OCI-LY7 (cell line): ENCODE data around the gene RSBN1. TPM values are rescaled to one million over a fixed set of nuclear protein-coding genes. Genes with fewer than 3 reads are reported as not detected.
A peak's percentile ranks its signal among the peaks of the same experiment; 100 is the strongest.

Source experiments
- BruUV-seq: library from RNA; stranded (reverse); fragments of 400-500 nt; replicated peaks from 2 replicates; lab custom pipeline; 2021; lab: Mats Ljungman, UMichigan
- CTCF ChIA-PET: fragments of 300-600 bp; sonication (Branson Sonifier 250); formaldehyde crosslinking; loops from one replicate; lab custom pipeline; 2022; ENCODE audit warnings: antibody characterized with exemption; ENCODE audit not compliant: unreplicated experiment; lab: Charles Lee
- POLR2A ChIA-PET: fragments of 300-600 bp; sonication (Branson Sonifier 250); formaldehyde crosslinking; loops from one replicate; lab custom pipeline; 2022; ENCODE audit warnings: antibody characterized with exemption; lab: Charles Lee
- DNase-seq: peaks from one replicate; pipeline ENCODE4 v3.0.0-alpha.2; 2015; ENCODE audit warnings: low spot score
- H2AFZ ChIP-seq: fragments of 200-600 bp; sonication (generic), shearing (Covaris generic); 2 replicates; pipeline ENCODE4 v1.6.1; 2014; ENCODE audit warnings: mild to moderate bottlenecking, antibody characterized with exemption, low read length, moderate library complexity
- H3K27ac ChIP-seq: fragments of 200-600 bp; sonication (generic); 2 replicates; pipeline ENCODE4 v1.5.1; 2014; ENCODE audit warnings: mixed run types, low read depth, mild to moderate bottlenecking, moderate library complexity, low read length, inconsistent platforms; ENCODE audit not compliant: poor library complexity, severe bottlenecking
- H3K36me3 ChIP-seq: fragments of 200-600 bp; sonication (generic); 2 replicates; pipeline ENCODE4 v1.6.1; 2014; ENCODE audit warnings: mild to moderate bottlenecking, antibody characterized with exemption, low read length, moderate library complexity, mixed read lengths; ENCODE audit not compliant: insufficient read depth
- H3K4me1 ChIP-seq: fragments of 200-600 bp; sonication (generic); 2 replicates; pipeline ENCODE4 v1.5.1; 2014; ENCODE audit warnings: mild to moderate bottlenecking, low read length; ENCODE audit not compliant: insufficient read depth, poor library complexity, severe bottlenecking
- H3K4me2 ChIP-seq: fragments of 200-600 bp; sonication (generic); 2 replicates; pipeline ENCODE4 v1.6.1; 2014; ENCODE audit warnings: mild to moderate bottlenecking, low read length
- H3K4me3 ChIP-seq: fragments of 200-600 bp; sonication (generic); 2 replicates; pipeline ENCODE4 v1.5.1; 2014; ENCODE audit warnings: mild to moderate bottlenecking, low read depth, low read length; ENCODE audit not compliant: poor library complexity, severe bottlenecking
- H3K79me2 ChIP-seq: fragments of 200-600 bp; sonication (generic); 2 replicates; pipeline ENCODE4 v1.6.1; 2016; ENCODE audit warnings: low read depth, mild to moderate bottlenecking, low read length, moderate library complexity, mixed read lengths; ENCODE audit not compliant: insufficient read depth
- H3K9me2 ChIP-seq: fragments of 200-600 bp; sonication (generic); 2 replicates; pipeline ENCODE4 v1.6.1; 2016; ENCODE audit warnings: mild to moderate bottlenecking, low read length, mixed read lengths; ENCODE audit not compliant: insufficient read depth
- H3K9me3 ChIP-seq: fragments of 200-600 bp; sonication (generic); 2 replicates; pipeline ENCODE4 v1.6.1; 2014; ENCODE audit warnings: mild to moderate bottlenecking, mixed run types, low read length, mixed read lengths
- H4K20me1 ChIP-seq: fragments of 200-600 bp; sonication (generic); 2 replicates; pipeline ENCODE4 v1.6.1; 2014; ENCODE audit warnings: mild to moderate bottlenecking, antibody characterized with exemption, low read length, moderate library complexity, mixed read lengths; ENCODE audit not compliant: insufficient read depth
- EZH2phosphoT487 ChIP-seq: fragments of 200-600 bp; sonication (generic); IDR thresholded peaks from 2 replicates; pipeline ENCODE4 v1.6.1; 2018; ENCODE audit warnings: low read depth, borderline replicate concordance, mild to moderate bottlenecking, mixed run types, antibody characterized with exemption, low read length, moderate library complexity, mixed read lengths
- intact Hi-C: fragments of 100-400 bp; cut with micrococcal nuclease; formaldehyde crosslinking; loops from one replicate; pipeline ENCODE4 v1.10.0; 2022; ENCODE audit not compliant: unreplicated experiment
- total RNA-seq, 2 experiments: library from RNA; depleted of rRNA in 1 of 2; stranded (reverse); fragments of >200 nt in 1 of 2; shearing (Covaris generic) in 1 of 2; gene quantifications; 2 replicates each; pipeline ENCODE4 v1.2.3, GENCODE V29; 2014 to 2022
- TF ChIP-seq, protein P1 (sequence below): fragments of 200-600 bp; sonication (generic); conservative IDR thresholded peaks from 2 replicates; pipeline ENCODE4 v1.5.1; 2014; ENCODE audit warnings: mild to moderate bottlenecking, antibody characterized with exemption, low read length, moderate library complexity, mixed read lengths

Gene RSBN1
- total RNA-seq, 2 experiments from 2014 or later = 10.8 to 19.0 TPM

DNA sequence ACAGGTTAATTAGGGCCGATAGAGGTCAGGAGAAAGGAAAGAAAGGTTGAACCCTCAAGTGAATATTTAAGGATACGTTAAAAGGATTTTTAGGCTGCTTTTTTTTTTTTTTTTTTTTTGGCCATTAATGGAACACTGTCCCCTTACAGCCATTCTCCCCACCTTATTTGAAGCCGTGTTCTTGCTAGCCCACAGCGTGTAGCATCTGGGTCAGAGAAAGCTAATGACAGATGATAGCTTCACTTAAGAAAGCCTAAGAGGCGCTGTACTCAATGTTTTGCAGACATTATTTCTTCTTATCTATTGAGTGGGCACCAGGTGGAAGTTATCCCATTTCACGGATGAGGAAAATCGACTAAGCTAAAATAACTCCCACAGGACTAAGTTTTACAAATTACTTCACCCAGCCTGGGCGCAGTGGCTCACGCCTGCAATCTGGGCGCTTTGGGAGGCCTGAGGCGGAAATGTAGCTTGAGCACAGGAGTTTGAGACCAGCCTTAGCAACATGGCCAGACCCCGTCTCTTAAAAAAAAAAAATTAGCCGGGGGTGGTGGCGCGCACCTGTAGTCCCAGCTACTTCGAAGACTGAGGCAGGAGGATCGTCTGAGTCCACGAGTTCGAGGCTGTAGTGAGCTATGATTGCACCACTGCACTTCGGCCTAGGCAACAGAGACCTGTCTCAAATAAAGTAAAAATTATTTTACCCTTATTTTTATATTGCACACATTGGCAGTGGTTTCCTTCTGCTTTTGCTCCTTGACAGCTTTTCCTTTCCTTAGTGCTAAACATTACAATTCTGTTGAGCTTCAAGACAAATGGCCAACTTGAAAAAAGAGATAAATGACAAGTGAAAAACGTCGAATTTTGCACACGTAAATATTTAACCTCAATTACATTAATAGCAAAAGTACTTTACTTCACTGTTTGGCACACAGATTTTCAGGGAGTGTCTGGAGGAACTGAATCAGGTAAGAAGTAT is 51.9 kb downstream of the RSBN1 start:
- H3K4me3 ChIP-seq = peak overlapping the region; percentile 86

DNA sequence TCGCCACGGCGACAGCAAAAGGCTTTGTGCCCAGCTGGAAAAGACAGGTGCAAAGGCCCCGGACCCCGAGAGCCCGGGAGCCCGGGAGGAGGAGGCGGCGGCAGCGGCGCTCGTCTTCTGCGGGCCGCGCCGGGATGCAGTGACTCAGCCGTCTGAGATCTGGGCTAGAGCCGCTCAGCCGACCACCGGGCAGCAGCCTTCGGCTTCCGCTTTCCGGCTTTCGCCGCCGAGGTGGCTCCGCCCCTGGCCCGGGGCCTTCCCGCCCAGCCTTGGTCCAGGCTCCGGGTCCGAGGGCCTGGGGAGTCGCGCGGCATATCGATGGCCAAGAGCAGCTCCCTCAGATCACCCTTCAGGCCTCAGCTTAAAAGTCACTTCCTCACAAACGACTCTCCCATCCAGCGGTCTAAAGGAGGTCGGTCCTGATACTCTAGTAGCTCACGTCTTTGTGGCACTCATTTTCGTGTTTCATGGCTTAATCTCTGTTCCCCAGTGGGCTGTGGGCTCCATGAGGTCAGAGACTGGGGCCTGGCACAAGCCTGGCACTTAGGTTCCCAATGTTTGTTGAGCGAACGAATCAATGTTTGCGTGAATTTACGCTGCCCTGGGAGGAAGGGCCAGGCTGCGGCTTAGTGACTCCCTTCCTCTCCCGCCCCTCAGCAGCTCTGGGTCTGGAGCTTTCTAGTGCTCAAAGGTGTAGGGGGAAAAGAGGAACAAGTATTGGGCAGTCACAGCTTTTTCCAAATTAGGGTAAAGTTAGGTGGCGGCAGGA is 52.8 kb downstream of the RSBN1 start, which contains the start of gene PHTF1:
TSS of gene PHTF1 (minus strand) at position 154 of the 769 bp plus-strand sequence. CDS start 783 bp downstream, outside the sequence.
- H3K4me3 ChIP-seq = peak within 1 kb of the TSS; percentile 86
- H3K4me1 ChIP-seq = peaks cover 20% of the 10 kb centered on the region

More for the DNA sequence above, 51.9 kb downstream of the RSBN1 start:
- TF ChIP-seq, protein P1, sequence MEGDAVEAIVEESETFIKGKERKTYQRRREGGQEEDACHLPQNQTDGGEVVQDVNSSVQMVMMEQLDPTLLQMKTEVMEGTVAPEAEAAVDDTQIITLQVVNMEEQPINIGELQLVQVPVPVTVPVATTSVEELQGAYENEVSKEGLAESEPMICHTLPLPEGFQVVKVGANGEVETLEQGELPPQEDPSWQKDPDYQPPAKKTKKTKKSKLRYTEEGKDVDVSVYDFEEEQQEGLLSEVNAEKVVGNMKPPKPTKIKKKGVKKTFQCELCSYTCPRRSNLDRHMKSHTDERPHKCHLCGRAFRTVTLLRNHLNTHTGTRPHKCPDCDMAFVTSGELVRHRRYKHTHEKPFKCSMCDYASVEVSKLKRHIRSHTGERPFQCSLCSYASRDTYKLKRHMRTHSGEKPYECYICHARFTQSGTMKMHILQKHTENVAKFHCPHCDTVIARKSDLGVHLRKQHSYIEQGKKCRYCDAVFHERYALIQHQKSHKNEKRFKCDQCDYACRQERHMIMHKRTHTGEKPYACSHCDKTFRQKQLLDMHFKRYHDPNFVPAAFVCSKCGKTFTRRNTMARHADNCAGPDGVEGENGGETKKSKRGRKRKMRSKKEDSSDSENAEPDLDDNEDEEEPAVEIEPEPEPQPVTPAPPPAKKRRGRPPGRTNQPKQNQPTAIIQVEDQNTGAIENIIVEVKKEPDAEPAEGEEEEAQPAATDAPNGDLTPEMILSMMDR = no peak
- TF ChIP-seq EZH2phosphoT487 = no peak
- H2AFZ ChIP-seq = peak overlapping the region; percentile 98; the same call in 1 of the 2 replicates
- no peak for DNase-seq
- no peaks in the 10 kb centered on the region for H4K20me1 ChIP-seq
- peaks cover 20% of the 10 kb centered on the region for H3K4me1 ChIP-seq
- peak overlapping the region; percentile 58 for H3K27ac ChIP-seq
- H3K79me2 ChIP-seq = peaks cover 5% of the 10 kb centered on the region; the same call in 1 of the 2 replicates
- CTCF ChIA-PET = no interaction called here
- H3K4me2 ChIP-seq = peak overlapping the region; percentile 88; the same call in 1 of the 2 replicates
- no peaks in the 10 kb centered on the region for H3K9me2 ChIP-seq
- no peaks in the 10 kb centered on the region for H3K9me3 ChIP-seq
- intact Hi-C loops = no loop called here
- BruUV-seq = no TSS peak
- peaks cover 31% of the 10 kb centered on the region for H3K36me3 ChIP-seq
- POLR2A ChIA-PET = interaction anchor here (0.5 to 2.5 kb wide), 18 partner anchors 8 to 1433 kb away, joined by 3 to 11 read pairs (median 4); partner anchors contain the start of gene RSBN1

More for the DNA sequence above, 52.8 kb downstream of the RSBN1 start, which contains the start of gene PHTF1:
- no peaks in the 10 kb centered on the region for H4K20me1 ChIP-seq
- H3K79me2 ChIP-seq = peaks cover 5% of the 10 kb centered on the region; the same call in 1 of the 2 replicates
- H3K36me3 ChIP-seq = peaks cover 22% of the 10 kb centered on the region
- H3K4me2 ChIP-seq = peak within 1 kb of the TSS; percentile 88
- H3K9me3 ChIP-seq = no peaks in the 10 kb centered on the region
- TSS peak; percentile 87 for BruUV-seq
- CTCF ChIA-PET = interaction anchor here (0.6 to 0.9 kb wide), 3 partner anchors 24 to 1698 kb away, joined by 3 to 5 read pairs (median 4); no protein-coding TSS in a partner anchor
- POLR2A ChIA-PET = interaction anchor here (0.5 to 2.5 kb wide), 25 partner anchors 9 to 1486 kb away, joined by 3 to 11 read pairs (median 3); partner anchors contain the start of gene RSBN1
- peak within 1 kb of the TSS; percentile 98 for H2AFZ ChIP-seq
- H3K9me2 ChIP-seq = no peaks in the 10 kb centered on the region
- intact Hi-C loops = loop anchor here (1.0 kb wide), 2 partner anchors 53 to 170 kb away; partner anchors contain the start of genes HIPK1 and RSBN1
- no peak for TF ChIP-seq EZH2phosphoT487
- TF ChIP-seq, protein P1 = no peak
- peak; percentile 75 for DNase-seq
- peak within 1 kb of the TSS; percentile 58 for H3K27ac ChIP-seq
